ENCODE results near the gene ZNF502.
A peak's percentile ranks its signal among the peaks of the same experiment; 100 is the strongest.

ZNF502 gene

DNA sequence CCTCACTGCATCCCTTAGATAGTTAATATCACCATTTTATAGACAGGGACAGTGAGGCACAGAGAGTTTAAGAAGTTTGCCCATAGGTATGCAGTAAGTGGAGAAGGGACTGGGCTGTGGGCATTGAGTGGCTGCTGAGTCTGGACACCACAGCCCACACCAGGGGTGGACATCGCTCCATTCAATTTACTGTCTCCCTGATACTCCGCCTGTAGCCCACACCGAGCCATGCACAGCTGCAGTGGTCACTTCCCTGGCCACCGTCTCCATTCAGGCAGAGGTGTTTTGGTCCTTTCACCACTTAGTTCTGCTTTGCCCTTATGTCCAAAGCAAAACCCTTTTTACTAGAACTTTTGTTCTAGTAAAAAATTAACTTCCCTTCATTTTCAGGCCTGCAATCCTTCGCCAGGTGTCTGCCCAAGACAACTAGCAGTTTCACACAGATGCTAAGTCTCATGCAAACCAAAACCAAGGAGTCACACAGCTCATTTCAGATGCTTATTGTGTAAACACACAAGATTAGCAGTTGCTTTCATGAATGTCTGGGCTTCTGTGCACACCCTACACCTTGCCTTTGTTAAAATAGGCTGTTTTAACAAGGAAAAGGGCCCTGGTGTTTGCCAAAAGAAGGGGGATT is 33.9 kb upstream of the ZNF502 start:
- no peak overlapping the region for H3K4me2 ChIP-seq (ENCODE audit: low read length)
- no peak overlapping the region for H2BK120ac ChIP-seq (ENCODE audit: low read depth, low read length)
- H3K79me1 ChIP-seq (ENCODE audit: low read length), result no peaks in the 10 kb centered on the region
- H4K5ac ChIP-seq (ENCODE audit: low read length), result no peak overlapping the region
- WGBS (ENCODE audit: extremely low coverage, insufficient coverage, low lambda C conversion rate), result no CpG with 5 or more reads among the region's 5 CpGs
- H3K23ac ChIP-seq (ENCODE audit: low read length), result no peak overlapping the region
- no peak overlapping the region for H3K4ac ChIP-seq (ENCODE audit: low read depth, low read length)
- H3K79me2 ChIP-seq (ENCODE audit: control insufficient read depth, insufficient read depth, low read length), result no peaks in the 10 kb centered on the region
- no peak overlapping the region for H2BK15ac ChIP-seq (replicated peaks; ENCODE audit: low read depth)
- no peak overlapping the region for H2AK5ac ChIP-seq (ENCODE audit: low read length)
- no peak overlapping the region for H3K56ac ChIP-seq (ENCODE audit: low read length)
- H3K27me3 ChIP-seq (ENCODE audit: insufficient read depth, low read length, poor library complexity), result no peaks in the 10 kb centered on the region
- H3K36me3 ChIP-seq (ENCODE audit: control insufficient read depth, insufficient read depth, low read length), result no peaks in the 10 kb centered on the region
- no peak overlapping the region for H3K9ac ChIP-seq (ENCODE audit: low read length)
- no peak overlapping the region for H3K18ac ChIP-seq (ENCODE audit: low read length)
- H3K27ac ChIP-seq (ENCODE audit: low read depth, low read length), result no peak overlapping the region
- H3K4me3 ChIP-seq (ENCODE audit: low read length), result no peak overlapping the region
- no peak for DNase-seq
- H3K4me1 ChIP-seq (ENCODE audit: control insufficient read depth, low read depth, low read length), result no peaks in the 10 kb centered on the region
- H2BK5ac ChIP-seq (ENCODE audit: low read length), result no peak overlapping the region
- no peak overlapping the region for H4K8ac ChIP-seq (ENCODE audit: low read depth, low read length)

DNA sequence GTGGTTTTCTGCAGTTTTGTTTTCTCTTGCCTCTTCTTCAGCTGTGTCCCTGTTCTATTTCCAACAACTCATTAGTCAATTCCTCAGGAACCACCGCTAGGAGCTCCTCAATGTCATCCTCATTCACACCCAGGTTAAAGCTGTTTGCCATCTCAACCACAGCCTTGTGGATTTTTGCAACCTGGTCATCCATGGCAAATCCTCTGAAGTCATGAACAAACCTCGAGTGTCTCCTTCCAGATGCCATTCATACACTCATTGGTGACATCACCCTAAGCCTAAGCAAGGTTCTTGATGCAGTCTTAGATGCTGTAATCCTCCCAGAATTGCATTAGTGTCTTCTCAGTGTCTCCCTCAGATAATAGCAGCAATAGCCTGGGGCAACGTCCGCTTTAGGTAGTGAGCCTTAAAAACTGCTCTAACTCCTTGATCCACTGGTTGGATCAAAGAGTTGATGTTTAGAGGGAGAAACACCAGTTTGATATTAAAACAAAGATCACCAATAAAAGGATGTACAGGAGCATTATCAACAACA is 31.5 kb upstream of the ZNF502 start:
- Histone ChIP-seq H2BK5ac (ENCODE audit: low read length) (no peak overlapping the region), H3K23ac (ENCODE audit: low read length) (no peak overlapping the region), H2AK5ac (ENCODE audit: low read length) (no peak overlapping the region), H3K4me1 (ENCODE audit: control insufficient read depth, low read depth, low read length) (no peaks in the 10 kb centered on the region), H3K18ac (ENCODE audit: low read length) (no peak overlapping the region), H4K8ac (ENCODE audit: low read depth, low read length) (no peak overlapping the region), H3K56ac (ENCODE audit: low read length) (no peak overlapping the region), H3K79me1 (ENCODE audit: low read length) (no peaks in the 10 kb centered on the region), H3K27me3 (ENCODE audit: insufficient read depth, low read length, poor library complexity) (no peaks in the 10 kb centered on the region), H3K4me3 (ENCODE audit: low read length) (peak overlapping the region; percentile 3), H2BK15ac (replicated peaks; ENCODE audit: low read depth) (no peak overlapping the region), H3K9ac (ENCODE audit: low read length) (no peak overlapping the region), H3K4ac (ENCODE audit: low read depth, low read length) (no peak overlapping the region), H4K5ac (ENCODE audit: low read length) (no peak overlapping the region), H3K36me3 (ENCODE audit: control insufficient read depth, insufficient read depth, low read length) (no peaks in the 10 kb centered on the region), H3K79me2 (ENCODE audit: control insufficient read depth, insufficient read depth, low read length) (no peaks in the 10 kb centered on the region), H3K4me2 (ENCODE audit: low read length) (no peak overlapping the region), H2BK120ac (ENCODE audit: low read depth, low read length) (no peak overlapping the region), H3K27ac (ENCODE audit: low read depth, low read length) (no peak overlapping the region)
- no CpG with 5 or more reads among the region's 4 CpGs for whole genome bisulfite sequencing (ENCODE audit: extremely low coverage, insufficient coverage, low lambda C conversion rate)
- DNase-seq, result no peak

DNA sequence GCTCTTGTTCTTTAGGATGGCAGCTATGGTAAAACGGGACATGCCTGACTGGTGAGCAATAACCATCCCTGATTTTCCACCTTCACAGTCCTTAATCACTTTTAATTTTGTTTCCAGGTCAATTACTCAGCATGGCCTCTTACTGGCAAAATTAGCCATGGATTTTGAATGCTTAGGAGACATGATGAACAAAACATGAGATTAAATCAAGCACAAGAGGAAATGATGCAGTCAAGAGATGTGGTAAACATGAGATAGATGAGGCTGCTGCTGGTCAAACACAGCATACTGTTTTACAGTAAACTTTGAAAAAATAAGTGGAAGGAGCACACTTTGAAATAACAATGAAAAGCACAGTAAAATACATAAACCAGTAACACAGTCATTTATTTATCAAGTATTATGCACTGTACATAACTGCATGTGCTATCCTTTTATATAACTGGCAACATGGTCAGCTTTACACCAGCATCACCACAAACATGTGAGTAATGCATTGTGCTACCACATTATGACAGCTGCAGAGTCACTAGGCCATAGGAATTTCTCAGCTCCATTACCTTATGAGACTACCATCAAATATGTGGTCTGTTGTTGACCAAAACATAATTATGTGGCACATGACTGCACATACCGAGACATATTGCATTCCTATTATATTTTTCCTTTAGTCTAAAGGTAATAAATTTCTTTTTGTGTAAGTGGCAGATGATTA is 30.1 kb upstream of the ZNF502 start:
- H4K5ac ChIP-seq (ENCODE audit: low read length), result no peak overlapping the region
- H3K9ac ChIP-seq (ENCODE audit: low read length), result no peak overlapping the region
- DNase-seq, result no peak
- H3K56ac ChIP-seq (ENCODE audit: low read length), result no peak overlapping the region
- H3K4ac ChIP-seq (ENCODE audit: low read depth, low read length), result no peak overlapping the region
- no peak overlapping the region for H2BK120ac ChIP-seq (ENCODE audit: low read depth, low read length)
- no peak overlapping the region for H3K4me3 ChIP-seq (ENCODE audit: low read length)
- no peak overlapping the region for H3K4me2 ChIP-seq (ENCODE audit: low read length)
- H2BK15ac ChIP-seq (replicated peaks; ENCODE audit: low read depth), result no peak overlapping the region
- no peak overlapping the region for H3K18ac ChIP-seq (ENCODE audit: low read length)
- no peak overlapping the region for H4K8ac ChIP-seq (ENCODE audit: low read depth, low read length)
- H3K23ac ChIP-seq (ENCODE audit: low read length), result no peak overlapping the region
- H2BK5ac ChIP-seq (ENCODE audit: low read length), result no peak overlapping the region
- no peak overlapping the region for H2AK5ac ChIP-seq (ENCODE audit: low read length)
- no peaks in the 10 kb centered on the region for H3K79me2 ChIP-seq (ENCODE audit: control insufficient read depth, insufficient read depth, low read length)
- no peaks in the 10 kb centered on the region for H3K79me1 ChIP-seq (ENCODE audit: low read length)
- no peak overlapping the region for H3K27ac ChIP-seq (ENCODE audit: low read depth, low read length)
- H3K36me3 ChIP-seq (ENCODE audit: control insufficient read depth, insufficient read depth, low read length), result no peaks in the 10 kb centered on the region
- no CpG with 5 or more reads among the region's 2 CpGs for WGBS (ENCODE audit: extremely low coverage, insufficient coverage, low lambda C conversion rate)
- H3K4me1 ChIP-seq (ENCODE audit: control insufficient read depth, low read depth, low read length), result no peaks in the 10 kb centered on the region
- no peaks in the 10 kb centered on the region for H3K27me3 ChIP-seq (ENCODE audit: insufficient read depth, low read length, poor library complexity)

DNA sequence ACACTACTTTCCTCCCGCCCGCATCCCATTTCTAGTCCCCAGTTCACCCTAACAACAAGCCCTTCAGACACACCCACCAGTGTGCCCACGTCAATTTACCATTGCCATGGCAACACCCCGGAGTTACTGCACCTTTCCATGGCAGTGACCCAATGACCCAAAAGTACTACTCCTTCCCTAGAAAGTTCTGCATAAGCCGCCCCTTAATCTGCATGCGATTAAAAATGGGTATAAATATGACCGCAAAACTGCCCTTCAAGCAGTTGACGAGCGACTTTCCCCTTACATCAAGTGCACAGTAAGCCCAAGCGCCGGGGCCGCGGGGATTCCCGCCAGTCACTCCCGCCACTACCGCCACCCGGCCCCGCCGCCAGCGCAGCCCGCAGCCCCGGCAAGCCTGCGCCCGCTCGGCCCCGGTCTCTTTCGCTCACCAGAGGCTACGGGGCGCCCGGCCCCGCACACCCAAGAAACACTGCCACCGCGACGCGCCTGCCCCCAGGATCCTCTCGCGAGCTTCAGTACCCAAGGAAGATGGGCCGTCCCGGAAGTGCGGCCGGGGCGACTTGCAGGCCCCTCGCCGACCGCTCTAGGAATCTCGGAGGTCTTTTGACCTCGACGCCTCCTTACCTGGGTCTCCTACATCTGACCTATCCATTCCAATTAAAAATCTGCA is 27.2 kb upstream of the ZNF502 start:
- Histone ChIP-seq H3K23ac (ENCODE audit: low read length) (no peak overlapping the region), H4K8ac (ENCODE audit: low read depth, low read length) (no peak overlapping the region), H3K79me1 (ENCODE audit: low read length) (no peaks in the 10 kb centered on the region), H3K4me3 (ENCODE audit: low read length) (peak overlapping the region; percentile 43), H4K5ac (ENCODE audit: low read length) (no peak overlapping the region), H3K27me3 (ENCODE audit: insufficient read depth, low read length, poor library complexity) (no peaks in the 10 kb centered on the region), H2BK5ac (ENCODE audit: low read length) (no peak overlapping the region), H3K4ac (ENCODE audit: low read depth, low read length) (peak overlapping the region; percentile 8), H3K4me1 (ENCODE audit: control insufficient read depth, low read depth, low read length) (no peaks in the 10 kb centered on the region), H3K4me2 (ENCODE audit: low read length) (peak overlapping the region; percentile 20), H3K27ac (ENCODE audit: low read depth, low read length) (no peak overlapping the region), H2AK5ac (ENCODE audit: low read length) (no peak overlapping the region), H3K36me3 (ENCODE audit: control insufficient read depth, insufficient read depth, low read length) (no peaks in the 10 kb centered on the region), H3K56ac (ENCODE audit: low read length) (peak overlapping the region; percentile 74), H3K18ac (ENCODE audit: low read length) (no peak overlapping the region), H2BK120ac (ENCODE audit: low read depth, low read length) (no peak overlapping the region), H2BK15ac (replicated peaks; ENCODE audit: low read depth) (no peak overlapping the region), H3K79me2 (ENCODE audit: control insufficient read depth, insufficient read depth, low read length) (no peaks in the 10 kb centered on the region), H3K9ac (ENCODE audit: low read length) (peak overlapping the region; percentile 61)
- no CpG with 5 or more reads among the region's 48 CpGs for WGBS (ENCODE audit: extremely low coverage, insufficient coverage, low lambda C conversion rate)
- DNase-seq, result peak; percentile 86

DNA sequence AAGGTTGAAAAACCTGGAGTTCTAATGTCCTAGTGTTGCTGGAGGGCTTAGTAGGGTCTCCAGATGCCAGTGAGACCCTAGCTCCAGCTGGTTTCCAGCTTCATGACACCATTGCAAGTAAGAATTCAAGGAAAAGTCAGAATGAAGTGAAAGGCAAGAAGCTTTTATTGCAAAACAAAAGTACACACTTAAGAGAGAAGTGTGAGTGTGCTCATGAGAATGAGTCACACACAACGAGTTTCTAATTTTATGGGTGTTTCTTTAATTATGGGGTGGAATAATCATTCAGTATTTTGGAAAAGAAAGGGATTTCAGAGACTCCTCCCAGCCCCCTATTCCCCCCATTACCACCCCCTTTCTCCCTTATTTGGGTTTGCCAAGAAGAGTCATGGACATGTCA is 24.6 kb upstream of the ZNF502 start:
- no peak overlapping the region for H3K27ac ChIP-seq (ENCODE audit: low read depth, low read length)
- no peaks in the 10 kb centered on the region for H3K36me3 ChIP-seq (ENCODE audit: control insufficient read depth, insufficient read depth, low read length)
- no peak overlapping the region for H3K9ac ChIP-seq (ENCODE audit: low read length)
- no peak overlapping the region for H4K5ac ChIP-seq (ENCODE audit: low read length)
- no peak overlapping the region for H2BK15ac ChIP-seq (replicated peaks; ENCODE audit: low read depth)
- H3K4me2 ChIP-seq (ENCODE audit: low read length), result no peak overlapping the region
- no peaks in the 10 kb centered on the region for H3K27me3 ChIP-seq (ENCODE audit: insufficient read depth, low read length, poor library complexity)
- no peak overlapping the region for H2BK120ac ChIP-seq (ENCODE audit: low read depth, low read length)
- DNase-seq, result no peak
- no peaks in the 10 kb centered on the region for H3K79me2 ChIP-seq (ENCODE audit: control insufficient read depth, insufficient read depth, low read length)
- H3K4ac ChIP-seq (ENCODE audit: low read depth, low read length), result no peak overlapping the region
- no peaks in the 10 kb centered on the region for H3K79me1 ChIP-seq (ENCODE audit: low read length)
- H2AK5ac ChIP-seq (ENCODE audit: low read length), result no peak overlapping the region
- WGBS (ENCODE audit: extremely low coverage, insufficient coverage, low lambda C conversion rate), result no CpG with 5 or more reads among the region's 1 CpG
- H3K23ac ChIP-seq (ENCODE audit: low read length), result no peak overlapping the region
- H3K4me3 ChIP-seq (ENCODE audit: low read length), result no peak overlapping the region
- H2BK5ac ChIP-seq (ENCODE audit: low read length), result no peak overlapping the region
- H4K8ac ChIP-seq (ENCODE audit: low read depth, low read length), result no peak overlapping the region
- no peak overlapping the region for H3K18ac ChIP-seq (ENCODE audit: low read length)
- no peak overlapping the region for H3K56ac ChIP-seq (ENCODE audit: low read length)
- no peaks in the 10 kb centered on the region for H3K4me1 ChIP-seq (ENCODE audit: control insufficient read depth, low read depth, low read length)
